ENCODE measurements around the gene PI4KB. TPM values are rescaled to one million over a fixed set of nuclear protein-coding genes. Genes with fewer than 3 reads are reported as not detected.

Gene PI4KB
- total RNA-seq, 1 donor from 2014 or later: 60.7 TPM

GRCh38 chr1:151347523-151348246 lies 20.5 kb upstream of the PI4KB start:
- H3K4me3 Mint-ChIP-seq: peak overlapping the region; percentile 98
- no peaks in the 10 kb centered on the region for H3K9me3 Mint-ChIP-seq
- no peak for DNase-seq (ENCODE audit: extremely low spot score, unreplicated experiment)
- H3K4me1 Mint-ChIP-seq (ENCODE audit: unreplicated experiment): peaks cover 22% of the 10 kb centered on the region
- H3K27me3 Mint-ChIP-seq: no peaks in the 10 kb centered on the region
- H3K36me3 Mint-ChIP-seq: peaks cover 8% of the 10 kb centered on the region
- peak overlapping the region; percentile 99 for H3K27ac Mint-ChIP-seq
- TF ChIP-seq CTCF (conservative IDR thresholded peaks at IDR 0.05): no peak

GRCh38 chr1:151346769-151347522 lies 19.7 kb upstream of the PI4KB start, which contains the start of gene RFX5:
Gene RFX5 (minus strand): TSS chr1:151347252. CDS start chr1:151346320, 932 bp downstream.
- Mint-ChIP-seq H3K4me3 (peak within 1 kb of the TSS; percentile 98), H3K36me3 (peaks cover 8% of the 10 kb centered on the region), H3K4me1 (ENCODE audit: unreplicated experiment) (peaks cover 22% of the 10 kb centered on the region), H3K27ac (peak within 1 kb of the TSS; percentile 99), H3K9me3 (no peaks in the 10 kb centered on the region), H3K27me3 (no peaks in the 10 kb centered on the region)
- TF ChIP-seq CTCF (conservative IDR thresholded peaks at IDR 0.05): no peak
- DNase-seq (ENCODE audit: extremely low spot score, unreplicated experiment): peak; percentile 92

GRCh38 chr1:151346082-151346768 lies 19.0 kb upstream of the PI4KB start:
- H3K4me3 Mint-ChIP-seq: peak overlapping the region; percentile 98
- no peak for DNase-seq (ENCODE audit: extremely low spot score, unreplicated experiment)
- H3K9me3 Mint-ChIP-seq: no peaks in the 10 kb centered on the region
- TF ChIP-seq CTCF (conservative IDR thresholded peaks at IDR 0.05): no peak
- no peaks in the 10 kb centered on the region for H3K27me3 Mint-ChIP-seq
- H3K4me1 Mint-ChIP-seq (ENCODE audit: unreplicated experiment): peaks cover 22% of the 10 kb centered on the region
- peaks cover 8% of the 10 kb centered on the region for H3K36me3 Mint-ChIP-seq
- peak overlapping the region; percentile 99 for H3K27ac Mint-ChIP-seq

- DNase-seq (ENCODE audit: extremely low spot score, unreplicated experiment): no peak
- H3K27me3 Mint-ChIP-seq: no peaks in the 10 kb centered on the region
- H3K9me3 Mint-ChIP-seq: no peaks in the 10 kb centered on the region
- H3K27ac Mint-ChIP-seq: no peak overlapping the region
- H3K36me3 Mint-ChIP-seq: peaks cover 8% of the 10 kb centered on the region
- TF ChIP-seq CTCF (conservative IDR thresholded peaks at IDR 0.05): no peak
- peaks cover 30% of the 10 kb centered on the region for H3K4me1 Mint-ChIP-seq (ENCODE audit: unreplicated experiment)
- H3K4me3 Mint-ChIP-seq: peak overlapping the region; percentile 24
Measured at GRCh38 chr1:151344291-151344690, 17.1 kb upstream of the PI4KB start.

GRCh38 chr1:151343587-151343986 lies 16.4 kb upstream of the PI4KB start:
- no peak overlapping the region for H3K27ac Mint-ChIP-seq
- H3K9me3 Mint-ChIP-seq: no peaks in the 10 kb centered on the region
- no peak for TF ChIP-seq CTCF (conservative IDR thresholded peaks at IDR 0.05)
- H3K36me3 Mint-ChIP-seq: peaks cover 8% of the 10 kb centered on the region
- peaks cover 30% of the 10 kb centered on the region for H3K4me1 Mint-ChIP-seq (ENCODE audit: unreplicated experiment)
- no peaks in the 10 kb centered on the region for H3K27me3 Mint-ChIP-seq
- no peak overlapping the region for H3K4me3 Mint-ChIP-seq
- DNase-seq (ENCODE audit: extremely low spot score, unreplicated experiment): no peak
